ENCODE measurements around the gene FSTL4. TPM values are rescaled to one million over a fixed set of nuclear protein-coding genes. Genes with fewer than 3 reads are reported as not detected.

FSTL4 gene
- total and polyA plus RNA-seq, 2 experiments from 2014 or later, result 1.4 to 2.8 TPM

GRCh38 chr5:133232011-133232410 lies 380.3 kb downstream of the FSTL4 start (continued):
- no peak for TF ChIP-seq CTCF (conservative IDR thresholded peaks at IDR 0.05; ENCODE audit: low read depth in 2 of 2)
- no peak for TF ChIP-seq ZNF114 (CRISPR knock-in tag; IDR thresholded peaks at IDR 0.05)

DNA sequence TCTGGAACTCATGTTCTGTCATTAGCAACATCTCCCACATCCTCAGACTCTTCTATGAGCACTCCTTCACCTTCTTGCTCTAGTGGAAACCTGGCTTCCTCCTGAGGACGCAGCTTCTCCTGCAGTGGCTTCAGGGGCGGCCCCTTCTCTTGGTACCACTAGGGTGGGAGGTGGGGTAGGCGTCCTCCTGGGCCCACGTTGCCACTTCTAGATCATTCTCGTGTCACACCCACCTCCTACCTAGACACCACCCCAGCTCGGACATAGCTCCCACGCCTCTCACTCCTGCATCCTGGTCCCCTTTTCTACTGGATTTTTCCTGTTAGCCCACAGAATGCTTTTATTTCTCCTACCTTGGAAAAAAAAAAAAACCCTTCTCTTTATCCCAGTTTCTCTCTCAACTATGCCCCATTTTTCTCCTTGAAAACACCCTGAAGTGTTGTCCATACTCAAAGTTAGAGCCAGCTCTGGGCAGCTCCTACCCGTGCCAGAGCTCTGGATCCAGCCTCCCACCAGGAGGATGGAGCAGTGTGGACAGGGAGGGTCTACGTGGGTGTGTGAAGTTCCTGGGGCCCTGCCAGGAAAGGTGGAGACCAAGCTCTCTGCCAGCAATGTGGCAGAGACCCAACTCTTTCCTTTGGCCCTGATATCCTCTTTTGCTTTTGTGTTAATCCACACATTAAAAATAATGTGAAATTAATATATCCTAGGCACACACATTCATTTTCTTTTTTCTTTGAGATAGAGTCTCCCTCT lies 381.3 kb downstream of the FSTL4 start:
- no peak for TF ChIP-seq ZNF462 (CRISPR knock-in tag; IDR thresholded peaks at IDR 0.05)
- TF ChIP-seq, protein P1, sequence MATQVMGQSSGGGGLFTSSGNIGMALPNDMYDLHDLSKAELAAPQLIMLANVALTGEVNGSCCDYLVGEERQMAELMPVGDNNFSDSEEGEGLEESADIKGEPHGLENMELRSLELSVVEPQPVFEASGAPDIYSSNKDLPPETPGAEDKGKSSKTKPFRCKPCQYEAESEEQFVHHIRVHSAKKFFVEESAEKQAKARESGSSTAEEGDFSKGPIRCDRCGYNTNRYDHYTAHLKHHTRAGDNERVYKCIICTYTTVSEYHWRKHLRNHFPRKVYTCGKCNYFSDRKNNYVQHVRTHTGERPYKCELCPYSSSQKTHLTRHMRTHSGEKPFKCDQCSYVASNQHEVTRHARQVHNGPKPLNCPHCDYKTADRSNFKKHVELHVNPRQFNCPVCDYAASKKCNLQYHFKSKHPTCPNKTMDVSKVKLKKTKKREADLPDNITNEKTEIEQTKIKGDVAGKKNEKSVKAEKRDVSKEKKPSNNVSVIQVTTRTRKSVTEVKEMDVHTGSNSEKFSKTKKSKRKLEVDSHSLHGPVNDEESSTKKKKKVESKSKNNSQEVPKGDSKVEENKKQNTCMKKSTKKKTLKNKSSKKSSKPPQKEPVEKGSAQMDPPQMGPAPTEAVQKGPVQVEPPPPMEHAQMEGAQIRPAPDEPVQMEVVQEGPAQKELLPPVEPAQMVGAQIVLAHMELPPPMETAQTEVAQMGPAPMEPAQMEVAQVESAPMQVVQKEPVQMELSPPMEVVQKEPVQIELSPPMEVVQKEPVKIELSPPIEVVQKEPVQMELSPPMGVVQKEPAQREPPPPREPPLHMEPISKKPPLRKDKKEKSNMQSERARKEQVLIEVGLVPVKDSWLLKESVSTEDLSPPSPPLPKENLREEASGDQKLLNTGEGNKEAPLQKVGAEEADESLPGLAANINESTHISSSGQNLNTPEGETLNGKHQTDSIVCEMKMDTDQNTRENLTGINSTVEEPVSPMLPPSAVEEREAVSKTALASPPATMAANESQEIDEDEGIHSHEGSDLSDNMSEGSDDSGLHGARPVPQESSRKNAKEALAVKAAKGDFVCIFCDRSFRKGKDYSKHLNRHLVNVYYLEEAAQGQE (IDR thresholded peaks at IDR 0.05; ENCODE audit: unreplicated experiment), result no peak
- no peak for TF ChIP-seq ZNF114 (CRISPR knock-in tag; IDR thresholded peaks at IDR 0.05)
- TF ChIP-seq NANOG (IDR thresholded peaks at IDR 0.05; ENCODE audit: borderline replicate concordance), result no peak
- TF ChIP-seq POLR2AphosphoS5 (IDR thresholded peaks at IDR 0.05; ENCODE audit: low read depth), result no peak
- TF ChIP-seq JUNB (IDR thresholded peaks at IDR 0.05; ENCODE audit: unreplicated experiment), result no peak
- no peak for TF ChIP-seq CREB1 (CRISPR knock-in tag; IDR thresholded peaks at IDR 0.05; ENCODE audit: low read depth)
- H3K4me3 ChIP-seq, result no peak overlapping the region
- DNase-seq (ENCODE audit: low spot score), result no peak
- no peaks in the 10 kb centered on the region for H4K20me1 ChIP-seq (replicated peaks; ENCODE audit: insufficient read depth)
- no peak overlapping the region for H3K27ac Mint-ChIP-seq
- no peaks in the 10 kb centered on the region for H3K27me3 ChIP-seq (ENCODE audit: insufficient read depth)
- no peak overlapping the region for H3K4me2 ChIP-seq
- no peaks in the 10 kb centered on the region for H3K36me3 Mint-ChIP-seq (ENCODE audit: low read depth)
- no peaks in the 10 kb centered on the region; the same call in 2 of the 3 replicates for H3K4me1 Mint-ChIP-seq
- H3K4me3 Mint-ChIP-seq, result no peak overlapping the region
- no peaks in the 10 kb centered on the region for H3K79me2 ChIP-seq (replicated peaks; ENCODE audit: insufficient read depth)
- no peak overlapping the region for H3K27ac ChIP-seq (ENCODE audit: low read depth)
- no peaks in the 10 kb centered on the region for H3K36me3 ChIP-seq (ENCODE audit: insufficient read depth)
- no peaks in the 10 kb centered on the region for H3K9me2 ChIP-seq (ENCODE audit: insufficient read depth)
- peaks cover 6% of the 10 kb centered on the region for H3K27me3 Mint-ChIP-seq (ENCODE audit: insufficient read depth, low read depth, poor library complexity)
- H3F3A ChIP-seq (replicated peaks; ENCODE audit: low read depth), result no peaks in the 10 kb centered on the region
- H3K9me3 Mint-ChIP-seq, result no peaks in the 10 kb centered on the region
- ATAC-seq, result no peak
- no peak overlapping the region for H2AFZ ChIP-seq
- H3K4me1 ChIP-seq (ENCODE audit: insufficient read depth), result no peaks in the 10 kb centered on the region
